ENCODE results near the gene NOC2L.
"Not testable (repeated sequence)": the region's sequence is repeated elsewhere in the genome, so short reads cannot be mapped to it uniquely, and the experiment has no call there.

NOC2L gene

GRCh38 chr1:962381-963300 lies 3.6 kb upstream of the NOC2L start:
- no peak for DNase-seq (ENCODE audit: low spot score)

GRCh38 chr1:961132-961669 lies 2.1 kb upstream of the NOC2L start:
- no peak for DNase-seq (ENCODE audit: low spot score)

GRCh38 chr1:960363-961131 lies 1.5 kb upstream of the NOC2L start, which contains the start of gene KLHL17:
TSS of gene KLHL17 (plus strand) at chr1:960584. CDS start at chr1:960694, 110 bp downstream.
- peak; percentile 64 for DNase-seq (ENCODE audit: low spot score)

GRCh38 chr1:959731-960362 lies 791 bp upstream of the NOC2L start:
- DNase-seq (ENCODE audit: low spot score), result no peak

- no peak for DNase-seq (ENCODE audit: low spot score)
Measured at GRCh38 chr1:956636-957035, 2.4 kb downstream of the NOC2L start.

- no peak for DNase-seq (ENCODE audit: low spot score)
Measured at GRCh38 chr1:955474-955873, 3.6 kb downstream of the NOC2L start.

- no peak for DNase-seq (ENCODE audit: low spot score)
Measured at GRCh38 chr1:954927-955326, 4.1 kb downstream of the NOC2L start.

GRCh38 chr1:953524-954320 lies 5.3 kb downstream of the NOC2L start:
- DNase-seq (ENCODE audit: low spot score), result no peak

GRCh38 chr1:952603-953002 lies 6.5 kb downstream of the NOC2L start:
- no peak for DNase-seq (ENCODE audit: low spot score)

GRCh38 chr1:952201-952600 lies 6.9 kb downstream of the NOC2L start:
- DNase-seq (ENCODE audit: low spot score), result no peak

GRCh38 chr1:951364-951763 lies 7.7 kb downstream of the NOC2L start:
- no peak for DNase-seq (ENCODE audit: low spot score)

- DNase-seq (ENCODE audit: low spot score), result no peak
Measured at GRCh38 chr1:950881-951280, 8.2 kb downstream of the NOC2L start.

- no peak for DNase-seq (ENCODE audit: low spot score)
Measured at GRCh38 chr1:950268-950667, 8.8 kb downstream of the NOC2L start.

- no peak for DNase-seq (ENCODE audit: low spot score)
Measured at GRCh38 chr1:947958-948357, 11.1 kb downstream of the NOC2L start.

- not testable (repeated sequence) for DNase-seq (ENCODE audit: low spot score)
Measured at GRCh38 chr1:946811-947210, 12.2 kb downstream of the NOC2L start.

GRCh38 chr1:945688-946556 lies 13.1 kb downstream of the NOC2L start:
- DNase-seq (ENCODE audit: low spot score), result no peak

- DNase-seq (ENCODE audit: low spot score), result no peak
Measured at GRCh38 chr1:944341-945325, 14.4 kb downstream of the NOC2L start.

- DNase-seq (ENCODE audit: low spot score), result no peak
Measured at GRCh38 chr1:943545-944340, 15.3 kb downstream of the NOC2L start.

All from SW480 (cell line).